Measurements from ENCODE around the gene EYA2. TPM values are rescaled to one million over a fixed set of nuclear protein-coding genes. Genes with fewer than 3 reads are reported as not detected.

Gene EYA2
- total RNA-seq, 1 donor from 2014 or later: 0.40 TPM

DNA sequence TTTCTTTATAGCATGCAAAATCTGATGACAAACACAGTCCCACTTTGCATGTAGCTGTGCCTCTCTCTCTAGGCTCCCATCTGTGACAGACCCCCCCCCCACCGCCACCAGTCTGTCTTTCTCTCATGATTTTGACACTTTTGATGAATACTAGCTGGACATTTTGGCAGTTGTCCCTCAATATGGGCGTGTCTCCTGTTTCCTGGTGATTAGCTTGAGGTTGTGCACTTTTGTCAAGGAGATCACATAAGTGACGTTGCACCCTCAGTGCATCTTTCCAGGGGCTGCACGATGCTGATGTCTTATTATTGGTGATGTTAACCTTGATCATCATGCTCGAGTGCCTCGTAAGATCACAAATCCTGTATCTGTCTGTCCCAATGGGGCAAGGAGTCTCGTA lies 155.1 kb downstream of the EYA2 start:
- intact Hi-C loops (cut with DNase I): no loop called here
- DNase-seq (ENCODE audit: low spot score): peak; percentile 19

DNA sequence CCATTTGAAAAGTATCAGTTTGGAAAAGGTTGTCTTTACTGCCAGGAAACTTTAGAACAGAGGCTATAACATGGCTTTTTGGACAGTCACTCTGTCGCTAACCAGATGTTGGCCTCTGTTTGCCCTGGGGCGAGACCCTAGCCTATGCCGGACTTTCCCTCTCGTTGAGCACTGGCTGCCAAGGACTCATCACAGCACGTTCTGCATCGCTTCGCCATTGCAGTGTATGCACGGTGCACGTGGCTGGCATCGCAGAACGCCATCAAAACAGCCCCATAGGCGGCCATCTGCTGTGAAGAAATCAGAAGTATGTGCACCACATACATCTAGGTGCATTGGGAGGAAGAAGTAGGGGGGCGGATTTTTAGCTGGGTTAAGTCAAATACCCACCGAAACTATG lies 156.4 kb downstream of the EYA2 start:
- intact Hi-C loops (cut with DNase I): no loop called here
- peak; percentile 67 for DNase-seq (ENCODE audit: low spot score)

DNA sequence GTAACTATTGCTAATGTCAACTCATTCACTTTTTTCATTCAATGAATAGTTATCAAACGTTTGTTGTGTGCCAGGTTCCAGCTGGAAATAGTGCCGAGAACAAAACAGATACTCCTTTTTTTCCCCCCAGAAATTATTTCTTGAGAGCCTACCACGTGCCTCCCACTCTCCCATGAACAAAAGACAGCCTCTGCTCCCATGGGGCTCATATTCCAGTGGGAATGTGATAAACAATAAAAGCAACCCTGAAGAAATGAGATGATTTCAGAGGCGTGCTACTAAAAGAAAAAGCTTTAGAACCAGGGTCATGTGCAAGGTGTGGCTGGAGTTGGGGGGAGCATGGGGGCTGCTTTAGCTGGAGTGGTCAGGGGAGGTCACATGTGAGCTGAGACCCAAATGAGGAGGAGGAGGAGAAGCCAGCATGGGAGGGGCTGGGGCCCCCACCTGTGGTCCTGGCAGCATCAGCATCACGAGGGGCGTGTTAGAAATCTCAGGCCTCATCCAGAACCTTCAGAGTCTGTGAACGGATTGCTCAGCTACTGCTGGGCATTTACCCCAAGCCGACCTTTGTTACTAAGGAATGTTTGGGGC lies 157.4 kb downstream of the EYA2 start:
- peak; percentile 29 for DNase-seq (ENCODE audit: low spot score)
- intact Hi-C loops (cut with DNase I): no loop called here

DNA sequence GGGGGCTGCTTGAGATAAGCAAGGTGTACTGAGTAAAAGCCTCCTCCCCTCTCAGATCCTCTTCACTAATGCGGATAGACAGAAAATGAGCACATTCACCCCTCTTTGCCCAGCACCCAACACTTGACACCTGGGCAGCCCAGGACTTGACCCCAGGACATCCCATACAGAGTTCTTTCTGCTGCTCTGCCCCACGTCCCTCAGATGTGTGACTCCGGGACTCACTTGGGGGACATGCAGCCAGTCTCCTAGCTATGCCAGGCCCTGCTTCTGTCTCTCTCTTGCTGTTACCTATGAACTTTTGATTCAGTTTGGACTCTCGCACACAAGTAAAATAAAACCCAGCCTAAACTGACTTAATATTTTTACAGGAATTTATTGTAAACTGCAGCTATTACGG lies 159.9 kb downstream of the EYA2 start:
- intact Hi-C loops (cut with DNase I): no loop called here

DNA sequence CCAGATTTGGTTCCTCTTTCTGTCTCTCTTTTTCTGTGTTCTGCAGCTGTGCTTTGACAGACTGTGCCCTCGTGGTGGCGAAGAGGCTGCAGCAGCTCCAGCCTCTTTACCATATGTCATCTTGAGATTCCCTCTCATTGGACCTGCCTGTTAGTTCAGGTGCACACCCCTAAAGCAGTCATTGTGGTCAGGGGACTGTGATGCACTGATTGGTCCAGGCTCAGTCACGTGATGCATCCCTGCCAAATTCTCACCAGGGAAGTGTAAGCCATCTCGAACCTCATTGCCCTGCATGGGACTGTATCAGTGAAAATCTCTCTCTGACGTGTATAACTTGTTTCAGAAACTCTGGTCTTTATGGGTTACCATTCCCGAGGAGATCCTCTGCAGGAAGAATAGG lies 160.3 kb downstream of the EYA2 start:
- intact Hi-C loops (cut with DNase I): no loop called here
- peak; percentile 39 for DNase-seq (ENCODE audit: low spot score)

More for the DNA sequence above, 159.9 kb downstream of the EYA2 start:
- DNase-seq (ENCODE audit: low spot score): peak; percentile 53

DNA sequence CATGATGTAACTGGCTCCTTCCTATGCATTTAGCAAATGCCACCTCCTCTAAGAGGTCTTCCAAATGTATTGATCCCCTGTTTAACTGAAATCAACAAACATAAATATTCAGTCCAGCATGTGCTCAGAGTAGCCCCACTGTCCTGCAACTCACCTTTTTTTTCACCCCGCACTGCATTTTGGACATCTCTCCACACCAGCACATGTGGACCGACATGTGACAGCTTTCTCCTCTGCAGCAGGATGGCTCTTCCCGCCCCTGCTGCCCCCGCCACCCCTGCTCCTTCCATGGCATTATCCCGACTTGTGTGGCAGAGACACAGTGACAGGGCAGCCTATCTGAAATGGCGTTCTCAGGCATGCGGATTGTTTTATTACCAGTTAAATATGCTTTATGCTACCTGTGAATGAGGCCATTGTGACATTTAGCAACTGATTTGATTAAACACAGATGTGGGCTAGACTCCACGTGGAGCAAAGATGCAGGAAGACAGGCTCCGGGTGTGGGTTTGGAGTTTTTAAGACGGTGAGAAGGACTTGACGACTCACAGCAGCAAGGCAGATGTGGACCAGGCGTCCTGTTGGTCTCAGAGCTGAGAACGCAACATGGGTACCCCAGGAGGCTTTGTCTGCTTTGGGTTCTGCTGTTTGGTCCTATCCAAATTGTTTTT lies 161.2 kb downstream of the EYA2 start:
- DNase-seq (ENCODE audit: low spot score): peak; percentile 35
- intact Hi-C loops (cut with DNase I): no loop called here

DNA sequence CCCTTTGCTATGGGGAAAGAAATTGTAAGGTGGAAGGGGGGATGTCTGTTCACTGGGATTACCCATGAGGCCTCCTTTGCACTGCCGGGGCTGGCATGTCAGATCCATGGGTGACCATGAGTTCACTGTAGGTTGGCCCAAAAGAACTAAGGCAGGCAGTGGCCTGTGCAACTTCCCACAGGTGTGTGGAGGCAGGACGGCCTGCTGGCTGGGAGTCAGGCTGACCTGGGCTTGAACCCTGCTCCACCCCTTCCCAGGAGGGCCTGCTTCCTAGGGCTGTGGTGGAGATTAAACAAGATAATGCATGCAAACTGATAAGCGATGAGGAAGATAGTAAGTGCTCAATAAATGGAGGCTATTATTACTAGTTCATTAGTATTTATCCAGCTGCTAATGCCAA lies 163.0 kb downstream of the EYA2 start:
- DNase-seq (ENCODE audit: low spot score): peak; percentile 4
- intact Hi-C loops (cut with DNase I): no loop called here

DNA sequence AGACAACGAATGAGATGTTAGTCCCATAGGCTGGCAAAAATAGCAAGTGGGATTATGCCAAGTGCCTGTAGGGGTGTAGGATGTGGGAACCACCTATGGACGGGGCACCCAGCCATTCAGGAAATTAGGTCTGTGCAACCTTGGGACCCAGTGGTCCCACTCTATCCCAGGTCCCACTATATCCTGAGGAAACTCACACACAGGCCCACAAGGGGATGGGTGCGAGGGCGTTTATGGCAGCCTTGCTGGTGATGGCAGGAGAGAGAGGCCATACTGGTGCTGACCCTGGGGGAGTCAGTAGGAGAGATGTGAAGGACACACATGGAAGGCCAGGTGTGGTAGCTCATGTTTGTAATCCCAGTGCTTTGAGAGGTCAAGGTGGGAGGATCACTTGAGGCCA lies 163.6 kb downstream of the EYA2 start:
- peak; percentile 19 for DNase-seq (ENCODE audit: low spot score)

DNA sequence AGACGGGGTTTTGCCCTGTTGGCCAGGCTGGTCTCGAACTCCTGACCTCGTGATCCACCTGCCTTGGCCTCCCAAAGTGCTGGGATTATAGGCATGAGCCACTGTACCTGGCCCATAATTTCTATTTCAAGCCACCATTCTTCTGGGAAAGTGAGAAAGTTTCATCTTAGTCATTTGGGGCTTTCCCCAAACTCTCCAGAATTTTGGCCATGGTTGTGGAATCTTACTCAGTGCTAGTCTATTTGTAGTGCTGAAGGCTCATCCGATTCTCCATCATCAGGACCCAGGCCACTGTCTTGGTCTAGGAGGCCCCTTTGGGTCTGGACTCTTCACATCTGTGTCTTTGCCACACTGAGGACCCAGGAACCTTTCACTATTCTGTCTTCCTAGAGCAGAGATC lies 164.9 kb downstream of the EYA2 start:
- no peak for DNase-seq (ENCODE audit: low spot score)
- intact Hi-C loops (cut with DNase I): no loop called here

More for the DNA sequence above, 163.6 kb downstream of the EYA2 start:
- intact Hi-C loops (cut with DNase I): no loop called here

DNA sequence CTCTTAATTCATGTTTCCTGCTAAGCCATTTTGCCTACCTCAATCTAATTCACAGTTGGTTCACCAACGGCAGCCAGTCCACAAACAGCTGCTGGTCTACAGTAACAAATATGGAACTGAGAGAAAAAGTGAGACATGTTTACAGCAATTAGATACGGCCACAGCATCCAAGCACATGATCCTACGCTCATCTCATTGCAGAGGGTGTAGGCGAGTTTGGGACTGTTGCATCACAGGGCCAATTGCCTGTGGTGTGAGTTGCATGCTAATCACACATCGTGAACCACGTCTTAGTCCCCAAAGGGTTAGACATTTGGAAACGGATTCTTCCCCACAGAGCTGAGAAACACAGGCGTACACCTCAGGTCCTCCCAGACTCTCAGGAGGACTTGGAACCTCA lies 166.9 kb downstream of the EYA2 start:
- DNase-seq (ENCODE audit: low spot score): no peak
- intact Hi-C loops (cut with DNase I): no loop called here

DNA sequence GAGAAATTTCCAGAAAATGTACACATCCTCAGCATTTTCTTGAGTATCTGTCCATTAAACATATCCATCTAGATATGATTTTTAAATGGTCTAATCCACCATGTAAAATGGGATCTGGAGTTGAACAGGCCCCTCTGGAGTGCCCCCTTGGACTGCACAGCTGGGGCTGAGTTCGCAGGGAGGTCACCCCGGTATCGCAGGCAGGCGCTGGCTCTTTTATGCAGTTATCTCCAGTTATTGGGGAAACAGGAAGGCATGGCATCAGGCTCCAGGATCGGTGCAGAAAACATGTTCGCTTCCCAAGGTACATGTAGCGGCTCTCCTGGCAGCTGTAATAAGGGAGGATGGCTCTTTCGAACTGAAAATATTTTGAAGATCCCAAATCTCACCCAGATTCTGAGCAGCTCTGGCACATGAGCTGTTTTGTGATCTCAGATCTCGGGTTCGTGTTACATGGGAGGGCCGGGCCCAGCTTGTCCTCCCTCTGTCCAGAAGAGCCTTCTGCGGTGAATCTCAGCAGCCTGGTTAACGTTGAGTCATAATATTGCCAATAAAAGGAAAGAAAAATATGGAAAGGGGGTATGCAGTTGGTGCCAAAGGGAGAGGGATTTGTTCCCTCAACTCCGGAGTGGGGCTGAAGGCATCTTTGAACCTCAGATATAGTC lies 167.7 kb downstream of the EYA2 start:
- DNase-seq (ENCODE audit: low spot score): no peak
- intact Hi-C loops (cut with DNase I): no loop called here

DNA sequence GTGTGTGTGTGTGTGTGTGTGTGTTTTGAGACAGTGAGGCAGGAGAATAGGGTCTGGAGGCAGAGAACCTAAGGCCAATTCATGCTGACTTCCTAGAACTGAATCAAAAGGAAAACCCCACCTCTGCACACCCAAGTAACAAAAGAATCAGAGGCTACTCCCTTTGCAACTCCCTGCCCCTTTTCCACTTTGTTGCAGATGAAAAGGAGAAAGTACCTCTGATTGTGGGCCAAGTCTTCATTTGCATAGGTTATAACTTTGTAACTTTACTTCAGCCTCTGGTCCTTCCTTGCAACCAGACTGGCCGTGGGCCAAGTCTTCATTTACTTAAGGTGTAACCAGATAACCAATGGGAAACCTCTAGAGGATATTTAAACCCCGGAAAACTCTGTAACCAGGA lies 168.8 kb downstream of the EYA2 start:
- no peak for DNase-seq (ENCODE audit: low spot score)
- intact Hi-C loops (cut with DNase I): no loop called here

DNA sequence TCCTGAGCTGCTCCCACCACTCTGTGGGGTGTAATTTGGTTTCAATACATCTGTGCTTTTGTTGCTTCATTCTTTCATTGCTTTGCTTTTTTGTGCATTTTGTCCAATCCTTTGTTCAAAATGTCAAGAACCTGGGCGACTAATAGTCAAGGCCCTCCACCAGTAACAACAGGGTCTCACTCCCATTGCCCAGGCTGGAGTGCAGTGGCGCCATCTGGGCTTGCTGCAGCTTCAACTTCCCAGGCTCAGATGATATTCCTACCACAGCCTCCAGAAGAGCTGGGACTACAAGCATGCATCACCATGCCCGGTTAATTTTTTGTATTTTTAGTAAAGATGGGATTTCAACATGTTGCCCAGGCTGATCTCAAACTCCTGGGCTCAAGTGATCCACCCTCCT lies 169.2 kb downstream of the EYA2 start:
- no peak for DNase-seq (ENCODE audit: low spot score)
- intact Hi-C loops (cut with DNase I): no loop called here

DNA sequence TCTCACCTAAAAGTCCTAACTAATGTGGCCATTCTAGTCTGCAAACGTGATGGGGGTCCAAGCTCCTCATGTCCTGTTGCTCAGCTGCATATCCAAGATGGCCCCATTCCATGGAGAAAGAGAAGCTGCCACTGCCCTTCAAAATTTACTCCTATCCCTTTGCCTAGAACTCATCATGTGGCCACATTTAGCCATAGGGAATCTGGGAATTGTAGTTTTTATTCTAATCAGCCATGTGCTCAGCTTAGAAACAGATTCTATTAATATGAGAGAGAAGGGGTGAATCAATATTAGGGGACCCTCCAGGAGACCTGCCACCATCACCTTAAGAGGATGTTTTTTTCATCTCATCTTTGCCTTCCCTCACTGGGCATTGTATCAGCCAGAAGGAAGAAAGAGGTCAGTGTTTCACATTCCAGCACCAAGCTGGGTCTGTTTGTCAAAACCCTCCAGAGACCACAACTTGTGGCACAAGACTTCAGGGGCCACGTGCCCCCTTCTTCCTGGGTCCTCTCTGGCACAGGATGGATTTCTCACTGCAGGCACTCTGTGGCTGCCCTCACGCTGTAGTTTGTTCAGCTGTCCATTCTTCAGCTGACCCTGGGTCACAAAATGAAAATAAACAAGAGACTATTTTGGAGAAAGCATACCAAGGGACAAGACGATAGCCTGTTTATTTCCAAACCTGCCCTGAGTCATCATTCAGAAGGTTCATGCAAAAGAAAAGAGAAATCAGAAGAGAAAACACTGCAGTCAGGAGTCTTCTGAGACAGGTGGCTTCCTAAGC lies 172.0 kb downstream of the EYA2 start:
- intact Hi-C loops (cut with DNase I): no loop called here
- DNase-seq (ENCODE audit: low spot score): no peak

DNA sequence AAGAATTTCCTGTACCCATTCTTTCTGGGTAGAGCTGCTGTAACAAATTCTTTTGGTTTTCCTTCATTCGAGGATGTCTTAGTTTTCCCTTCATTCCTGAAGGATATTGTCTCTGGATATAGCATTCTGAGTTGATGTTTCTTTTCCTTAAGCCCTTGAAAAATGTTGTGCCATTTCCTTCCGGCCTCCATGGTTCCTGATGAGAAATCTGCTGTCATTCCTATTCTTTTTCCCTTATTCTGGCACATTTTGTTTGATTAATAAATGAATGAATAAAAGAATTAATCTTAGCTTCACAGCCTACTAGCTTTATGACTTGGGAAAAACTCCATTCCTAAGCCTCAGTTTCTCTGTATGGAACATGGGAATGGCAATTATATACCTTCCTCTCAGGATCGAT lies 173.1 kb downstream of the EYA2 start:
- intact Hi-C loops (cut with DNase I): no loop called here
- no peak for DNase-seq (ENCODE audit: low spot score)

DNA sequence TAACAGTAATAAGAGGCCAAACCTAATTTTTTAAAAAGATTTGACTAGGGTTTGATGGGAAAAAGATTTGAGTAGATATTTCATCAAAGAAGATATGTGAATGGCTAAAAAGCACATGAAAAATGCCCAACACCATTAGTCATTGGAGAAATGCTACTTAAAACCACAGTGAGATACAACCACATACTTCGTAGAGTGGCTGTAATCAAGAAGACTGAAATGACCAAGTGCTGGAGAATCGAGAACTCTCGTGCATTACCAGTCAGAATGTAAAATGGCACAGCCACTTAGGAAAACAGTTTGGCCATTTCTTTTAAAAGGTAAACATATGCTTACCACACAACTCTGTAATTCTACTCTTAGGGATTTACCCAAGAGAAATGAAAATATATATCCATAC lies 175.5 kb downstream of the EYA2 start:
- intact Hi-C loops (cut with DNase I): no loop called here
- no peak for DNase-seq (ENCODE audit: low spot score)

DNA sequence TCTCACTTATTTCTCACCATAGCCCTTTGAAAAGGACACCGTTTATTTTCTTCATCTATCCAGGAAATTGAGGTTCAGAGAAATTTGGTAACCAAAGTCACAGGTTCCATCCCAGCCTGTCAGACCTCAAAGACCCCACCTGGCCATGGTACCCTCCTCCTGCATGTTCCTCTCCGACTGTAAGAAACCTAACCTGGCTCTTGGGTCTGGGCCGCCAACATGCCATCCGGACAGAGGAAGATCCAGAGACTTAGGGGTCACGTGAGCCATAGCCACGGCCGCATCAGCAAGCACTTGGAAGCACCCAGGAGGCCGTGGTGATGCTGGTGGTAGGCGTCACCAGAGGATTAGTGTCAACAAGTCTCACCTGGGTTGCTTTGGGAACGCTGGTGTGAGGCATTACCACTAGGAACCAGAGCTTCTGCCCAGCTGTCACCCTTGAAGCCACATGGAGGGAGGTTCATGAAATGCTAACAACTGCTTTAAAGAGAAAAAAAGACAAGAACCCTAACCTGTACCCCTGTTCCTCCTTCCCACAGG lies 177.1 kb downstream of the EYA2 start:
- DNase-seq (ENCODE audit: low spot score): peak; percentile 39
- intact Hi-C loops (cut with DNase I): no loop called here

DNA sequence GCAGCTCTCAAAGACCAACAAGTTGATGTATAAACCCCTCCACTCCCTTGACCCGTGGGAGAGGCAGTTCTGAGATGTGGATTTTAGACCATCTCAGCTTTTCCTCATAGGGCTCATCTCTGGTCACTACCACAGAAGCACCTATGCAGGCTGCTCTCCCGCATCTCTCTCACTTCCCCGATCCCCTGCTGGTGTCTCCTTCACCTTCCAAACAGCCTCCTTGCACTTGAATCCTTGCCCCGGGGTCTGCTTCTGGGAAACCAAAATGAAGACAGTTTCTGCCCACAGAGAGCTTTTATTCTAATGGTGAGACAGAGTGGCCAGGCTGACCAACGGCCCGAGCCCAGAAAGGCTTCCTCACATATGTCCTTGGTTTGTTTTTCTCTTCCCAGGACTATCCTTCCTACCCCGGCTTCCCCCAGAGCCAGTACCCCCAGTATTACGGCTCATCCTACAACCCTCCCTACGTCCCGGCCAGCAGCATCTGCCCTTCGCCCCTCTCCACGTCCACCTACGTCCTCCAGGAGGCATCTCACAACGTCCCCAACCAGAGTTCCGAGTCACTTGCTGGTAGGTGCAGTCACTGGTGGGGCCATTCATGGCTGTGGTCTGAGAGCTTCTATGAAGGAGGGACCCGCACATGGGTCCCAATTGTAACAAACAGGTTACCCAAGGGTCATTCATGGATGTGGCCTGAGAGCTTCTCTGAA lies 179.3 kb downstream of the EYA2 start:
- intact Hi-C loops (cut with DNase I): no loop called here
- no peak for DNase-seq (ENCODE audit: low spot score)

DNA sequence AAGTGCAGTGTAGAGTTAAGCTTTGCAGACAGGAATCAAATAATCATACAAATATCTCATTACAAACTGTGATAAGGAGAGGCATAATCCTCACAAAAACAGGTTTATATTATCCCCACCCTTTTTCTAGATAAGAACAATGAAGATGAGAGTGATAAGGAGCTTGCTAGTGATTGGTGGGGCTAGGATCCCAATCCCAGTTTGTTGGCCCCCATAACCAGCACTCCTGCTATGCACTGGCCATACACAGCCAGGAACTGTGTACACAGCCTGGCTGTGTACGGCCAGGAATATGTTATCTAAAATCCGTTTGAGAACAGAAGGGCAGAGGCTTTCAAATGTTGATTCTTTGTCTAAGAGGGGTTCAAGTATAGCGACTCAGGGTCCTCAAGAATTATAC lies 180.6 kb downstream of the EYA2 start:
- intact Hi-C loops (cut with DNase I): no loop called here
- DNase-seq (ENCODE audit: low spot score): no peak

DNA sequence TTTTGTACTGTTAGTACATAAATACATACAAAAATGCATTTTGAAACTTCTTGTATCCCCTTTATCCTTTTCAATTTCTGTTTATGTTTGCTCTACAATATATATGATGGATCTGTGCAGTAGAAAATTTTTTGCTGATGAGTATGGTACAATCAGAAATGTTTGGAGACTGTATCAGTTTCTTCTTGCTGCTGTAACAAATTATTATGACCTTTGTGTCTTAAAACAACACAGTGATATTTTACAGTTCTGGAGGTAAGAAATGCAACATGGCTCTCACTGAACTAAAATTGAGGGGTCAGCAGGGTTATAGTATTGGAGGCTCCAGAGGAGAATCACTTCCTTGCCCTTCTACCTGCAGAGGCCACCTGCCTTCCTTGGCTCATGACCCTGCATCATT lies 184.4 kb downstream of the EYA2 start:
- intact Hi-C loops (cut with DNase I): no loop called here
- no peak for DNase-seq (ENCODE audit: low spot score)

Data from cardiac septum (tissue), 1 donor.